PFSK-1 (cell line): ENCODE results near the gene TMEM129.

ENCODE experiments used
- POLR2AphosphoS5 ChIP-seq: IDR thresholded peaks from 2 replicates; pipeline ENCODE4 v1.6.1; 2012; ENCODE audit warnings: low read depth, mild to moderate bottlenecking, control low read depth, low read length, moderate library complexity
- TAF1 ChIP-seq: IDR thresholded peaks from 2 replicates; pipeline ENCODE4 v1.6.1; 2012; ENCODE audit warnings: low read length, control low read depth, borderline replicate concordance; ENCODE audit not compliant: insufficient read depth
- TF ChIP-seq, protein P1 (sequence below), 2 experiments: IDR thresholded peaks; 2 replicates each; pipeline versions ENCODE4 v1.6.1 to v1.8.0; 2011 to 2012; ENCODE audit warnings: low read depth in 2 of 2, low read length in 2 of 2, control low read depth in 1 of 2, inconsistent platforms in 1 of 2, mild to moderate bottlenecking in 1 of 2, moderate library complexity in 1 of 2; ENCODE audit not compliant: insufficient read depth in 1 of 2

DNA sequence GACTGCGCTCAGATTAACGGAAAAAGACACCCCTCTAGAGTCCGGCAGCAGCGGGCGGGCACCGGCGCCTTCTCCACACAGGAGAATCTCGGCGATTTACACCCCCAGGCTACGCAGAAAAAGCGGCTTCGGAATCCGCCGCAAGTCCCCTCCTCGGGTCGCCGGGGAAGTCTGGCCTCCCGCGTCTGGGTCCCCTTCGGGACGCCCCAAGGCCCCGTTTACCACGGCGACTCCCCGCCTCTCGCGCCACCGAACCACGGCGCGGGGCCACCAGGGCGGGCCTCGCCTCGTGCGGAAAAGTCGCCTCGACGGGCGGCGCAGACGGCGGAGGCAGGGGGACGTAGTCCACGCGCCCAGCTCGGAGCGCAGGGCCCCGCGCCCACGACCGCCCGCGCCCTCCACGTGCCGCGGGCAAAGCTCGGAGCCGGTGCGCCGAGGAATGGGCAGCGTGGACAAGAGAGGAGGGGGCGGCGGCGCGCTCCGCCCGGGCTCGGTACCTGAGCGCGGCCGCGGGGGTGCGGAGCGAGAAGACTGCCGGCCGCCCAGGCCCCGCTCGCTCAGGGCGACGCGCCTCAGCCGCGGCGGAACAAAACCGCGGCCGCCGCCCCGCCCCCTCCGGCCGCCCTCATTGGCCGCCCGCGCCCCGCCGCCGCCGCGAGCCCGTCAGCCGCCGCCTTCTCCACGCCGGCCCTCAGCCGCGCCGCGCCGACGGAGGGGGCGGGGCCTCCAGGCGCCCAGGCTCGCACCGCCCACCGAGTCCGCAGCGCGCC is 37.2 kb downstream of the TMEM129 start, which contains the start of gene FAM53A:
- TF ChIP-seq, protein P1, sequence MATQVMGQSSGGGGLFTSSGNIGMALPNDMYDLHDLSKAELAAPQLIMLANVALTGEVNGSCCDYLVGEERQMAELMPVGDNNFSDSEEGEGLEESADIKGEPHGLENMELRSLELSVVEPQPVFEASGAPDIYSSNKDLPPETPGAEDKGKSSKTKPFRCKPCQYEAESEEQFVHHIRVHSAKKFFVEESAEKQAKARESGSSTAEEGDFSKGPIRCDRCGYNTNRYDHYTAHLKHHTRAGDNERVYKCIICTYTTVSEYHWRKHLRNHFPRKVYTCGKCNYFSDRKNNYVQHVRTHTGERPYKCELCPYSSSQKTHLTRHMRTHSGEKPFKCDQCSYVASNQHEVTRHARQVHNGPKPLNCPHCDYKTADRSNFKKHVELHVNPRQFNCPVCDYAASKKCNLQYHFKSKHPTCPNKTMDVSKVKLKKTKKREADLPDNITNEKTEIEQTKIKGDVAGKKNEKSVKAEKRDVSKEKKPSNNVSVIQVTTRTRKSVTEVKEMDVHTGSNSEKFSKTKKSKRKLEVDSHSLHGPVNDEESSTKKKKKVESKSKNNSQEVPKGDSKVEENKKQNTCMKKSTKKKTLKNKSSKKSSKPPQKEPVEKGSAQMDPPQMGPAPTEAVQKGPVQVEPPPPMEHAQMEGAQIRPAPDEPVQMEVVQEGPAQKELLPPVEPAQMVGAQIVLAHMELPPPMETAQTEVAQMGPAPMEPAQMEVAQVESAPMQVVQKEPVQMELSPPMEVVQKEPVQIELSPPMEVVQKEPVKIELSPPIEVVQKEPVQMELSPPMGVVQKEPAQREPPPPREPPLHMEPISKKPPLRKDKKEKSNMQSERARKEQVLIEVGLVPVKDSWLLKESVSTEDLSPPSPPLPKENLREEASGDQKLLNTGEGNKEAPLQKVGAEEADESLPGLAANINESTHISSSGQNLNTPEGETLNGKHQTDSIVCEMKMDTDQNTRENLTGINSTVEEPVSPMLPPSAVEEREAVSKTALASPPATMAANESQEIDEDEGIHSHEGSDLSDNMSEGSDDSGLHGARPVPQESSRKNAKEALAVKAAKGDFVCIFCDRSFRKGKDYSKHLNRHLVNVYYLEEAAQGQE (IDR thresholded peaks at IDR 0.05; ENCODE audit: insufficient read depth in 1 of 2, low read depth in 2 of 2, low read length in 2 of 2), result no peak
- TF ChIP-seq TAF1 (no peak), POLR2AphosphoS5 (0 out of 2 replicates have a peak, but pooled peaks have one; percentile 19)
